Trophoblast cell (in vitro differentiated cells and primary cell): Measurements from ENCODE around the gene MAMDC2.

Experiments used
- DNase-seq, 2 donors: peaks; one replicate each; pipeline ENCODE4 v3.0.0-alpha.2; 2016
- H2AFZ ChIP-seq: 2 replicates; pipeline ENCODE4 v1.6.1; 2013; ENCODE audit warnings: low read length, moderate library complexity, mild to moderate bottlenecking; ENCODE audit not compliant: insufficient read depth, poor library complexity
- H2AK5ac ChIP-seq: 2 replicates; pipeline ENCODE4 v1.6.1; 2013; ENCODE audit warnings: mild to moderate bottlenecking, low read length
- H2BK120ac ChIP-seq: 2 replicates; pipeline ENCODE4 v1.6.1; 2013; ENCODE audit warnings: low read length, mild to moderate bottlenecking, moderate library complexity; ENCODE audit not compliant: insufficient read depth, poor library complexity
- H2BK12ac ChIP-seq: 2 replicates; pipeline ENCODE4 v1.6.1; 2013; ENCODE audit warnings: mild to moderate bottlenecking, low read length, moderate library complexity
- H2BK5ac ChIP-seq: 2 replicates; pipeline ENCODE4 v1.6.1; 2013; ENCODE audit warnings: low read length, low read depth, moderate library complexity, mild to moderate bottlenecking; ENCODE audit not compliant: poor library complexity
- H3K14ac ChIP-seq: 2 replicates; pipeline ENCODE4 v1.6.1; 2013; ENCODE audit warnings: mild to moderate bottlenecking, low read length
- H3K18ac ChIP-seq: 2 replicates; pipeline ENCODE4 v1.6.1; 2013; ENCODE audit warnings: mild to moderate bottlenecking, low read length
- H3K23ac ChIP-seq: 2 replicates; pipeline ENCODE4 v1.6.1; 2013; ENCODE audit warnings: low read length
- H3K27ac ChIP-seq: 2 replicates; pipeline ENCODE4 v1.5.1; 2013; ENCODE audit warnings: low read depth, mild to moderate bottlenecking, inconsistent platforms, low read length, moderate library complexity
- H3K27me3 ChIP-seq: 2 replicates; pipeline ENCODE4 v1.6.1; 2013; ENCODE audit warnings: inconsistent platforms, mild to moderate bottlenecking, low read length, moderate library complexity; ENCODE audit not compliant: insufficient read depth
- H3K36me3 ChIP-seq, 2 experiments: 1 replicate in 1 of 2; 2 replicates in 1 of 2; pipeline ENCODE4 v1.6.1; 2013; ENCODE audit warnings: low read length in 2 of 2, mild to moderate bottlenecking in 2 of 2, moderate library complexity in 1 of 2; ENCODE audit not compliant: insufficient read depth in 2 of 2, control insufficient read depth in 1 of 2
- H3K4ac ChIP-seq: 2 replicates; pipeline ENCODE4 v1.6.1; 2013; ENCODE audit warnings: low read depth, mild to moderate bottlenecking, low read length, moderate library complexity
- H3K4me1 ChIP-seq, 2 experiments: 1 replicate in 1 of 2; 2 replicates in 1 of 2; pipeline ENCODE4 v1.6.1; 2013; ENCODE audit warnings: low read length in 2 of 2, mild to moderate bottlenecking in 2 of 2, moderate library complexity in 1 of 2; ENCODE audit not compliant: insufficient read depth in 2 of 2, control insufficient read depth in 1 of 2
- H3K4me2 ChIP-seq: 2 replicates; pipeline ENCODE4 v1.6.1; 2013; ENCODE audit warnings: inconsistent platforms, mild to moderate bottlenecking, low read length, moderate library complexity
- H3K4me3 ChIP-seq: 2 replicates; pipeline ENCODE4 v1.5.1; 2013; ENCODE audit warnings: mild to moderate bottlenecking, low read depth, low read length, inconsistent platforms
- H3K79me1 ChIP-seq: one replicate; pipeline ENCODE4 v1.6.1; 2013; ENCODE audit warnings: low read length
- H3K79me2 ChIP-seq: 2 replicates; pipeline ENCODE4 v1.6.1; 2013; ENCODE audit warnings: low read length, mild to moderate bottlenecking; ENCODE audit not compliant: control insufficient read depth, insufficient read depth, poor library complexity
- H3K9ac ChIP-seq: 2 replicates; pipeline ENCODE4 v1.6.1; 2013; ENCODE audit warnings: mild to moderate bottlenecking, low read length
- H3K9me3 ChIP-seq: 2 replicates; pipeline ENCODE4 v1.6.1; 2013; ENCODE audit warnings: low read depth, mild to moderate bottlenecking, control low read depth, inconsistent platforms, low read length; ENCODE audit not compliant: insufficient read depth
- H4K12ac ChIP-seq: 2 replicates; pipeline ENCODE4 v1.6.1; 2013; ENCODE audit warnings: low read depth, mild to moderate bottlenecking, low read length, moderate library complexity
- H4K8ac ChIP-seq: 2 replicates; pipeline ENCODE4 v1.6.1; 2013; ENCODE audit warnings: low read depth, mild to moderate bottlenecking, low read length, moderate library complexity
- H4K91ac ChIP-seq: one replicate; pipeline ENCODE4 v1.6.1; 2013; ENCODE audit warnings: low read depth, mild to moderate bottlenecking, low read length, moderate library complexity
- WGBS: extraction: QIAGEN DNeasy Blood & Tissue Kit; methylation state at CpG from one replicate; pipeline ENCODE4 v1.1.7; 2013; ENCODE audit warnings: missing lambda C conversion rate; ENCODE audit not compliant: insufficient read length, insufficient coverage; ENCODE audit errors: extremely low coverage; 5-methylcytosine and 5-hydroxymethylcytosine counted together

MAMDC2 gene

GRCh38 chr9:70131296-70131695 lies 87.6 kb downstream of the MAMDC2 start:
- Histone ChIP-seq H3K9me3 (no peaks in the 10 kb centered on the region), H2BK5ac (no peak overlapping the region), H2BK12ac (no peak overlapping the region), H3K4me1 (peaks cover 3% of the 10 kb centered on the region in 2 experiments), H3K18ac (no peak overlapping the region), H3K79me2 (no peaks in the 10 kb centered on the region), H3K23ac (no peak overlapping the region), H3K79me1 (no peaks in the 10 kb centered on the region), H3K27me3 (no peaks in the 10 kb centered on the region), H3K14ac (no peak overlapping the region), H3K4ac (no peak overlapping the region), H4K12ac (no peak overlapping the region), H3K4me3 (no peak overlapping the region), H4K8ac (no peak overlapping the region), H4K91ac (no peak overlapping the region), H2AFZ (no peak overlapping the region), H2AK5ac (no peak overlapping the region), H3K36me3 (no peaks in the 10 kb centered on the region), H3K4me2 (no peak overlapping the region), H3K9ac (no peak overlapping the region), H2BK120ac (no peak overlapping the region), H3K27ac (no peak overlapping the region)
- DNase-seq = no peak
- no CpG with 5 or more reads among the region's 1 CpG for WGBS

- Histone ChIP-seq H3K9me3 (no peaks in the 10 kb centered on the region), H3K23ac (no peak overlapping the region), H2AK5ac (no peak overlapping the region), H4K8ac (no peak overlapping the region), H3K27ac (no peak overlapping the region), H3K4me1 (peaks cover 3% of the 10 kb centered on the region in 2 experiments), H2BK5ac (no peak overlapping the region), H3K4ac (no peak overlapping the region), H3K4me3 (no peak overlapping the region), H2BK120ac (no peak overlapping the region), H2AFZ (no peak overlapping the region), H3K14ac (no peak overlapping the region), H4K12ac (no peak overlapping the region), H3K18ac (no peak overlapping the region), H4K91ac (no peak overlapping the region), H3K9ac (no peak overlapping the region), H3K27me3 (no peaks in the 10 kb centered on the region), H2BK12ac (no peak overlapping the region), H3K79me2 (no peaks in the 10 kb centered on the region), H3K79me1 (no peaks in the 10 kb centered on the region), H3K4me2 (no peak overlapping the region), H3K36me3 (no peaks in the 10 kb centered on the region)
- DNase-seq = no peak
- no CpG with 5 or more reads among the region's 6 CpGs for WGBS
Measured at GRCh38 chr9:70133253-70134208, 89.9 kb downstream of the MAMDC2 start.

- no CpG with 5 or more reads among the region's 1 CpG for WGBS
Measured at GRCh38 chr9:70134360-70134759, 90.7 kb downstream of the MAMDC2 start.

GRCh38 chr9:70135176-70135575 lies 91.5 kb downstream of the MAMDC2 start:
- DNase-seq = no peak
- H4K91ac ChIP-seq = no peak overlapping the region
- no peaks in the 10 kb centered on the region for H3K79me1 ChIP-seq
- no peak overlapping the region for H3K4me3 ChIP-seq
- no peak overlapping the region for H4K8ac ChIP-seq
- no peak overlapping the region for H3K9ac ChIP-seq
- H2AK5ac ChIP-seq = no peak overlapping the region
- H4K12ac ChIP-seq = no peak overlapping the region
- H3K79me2 ChIP-seq = no peaks in the 10 kb centered on the region
- no peak overlapping the region for H3K27ac ChIP-seq
- no peak overlapping the region for H2BK12ac ChIP-seq
- H2BK120ac ChIP-seq = no peak overlapping the region
- no peaks in the 10 kb centered on the region for H3K36me3 ChIP-seq
- peaks cover under 1 to 2% of the 10 kb centered on the region in 2 experiments for H3K4me1 ChIP-seq
- no peak overlapping the region for H2AFZ ChIP-seq
- no peaks in the 10 kb centered on the region for H3K9me3 ChIP-seq
- H3K4ac ChIP-seq = no peak overlapping the region
- no peak overlapping the region for H3K23ac ChIP-seq
- no peaks in the 10 kb centered on the region for H3K27me3 ChIP-seq
- H3K4me2 ChIP-seq = no peak overlapping the region
- no peak overlapping the region for H3K14ac ChIP-seq
- H3K18ac ChIP-seq = no peak overlapping the region
- no peak overlapping the region for H2BK5ac ChIP-seq

More at GRCh38 chr9:70134360-70134759, 90.7 kb downstream of the MAMDC2 start:
- peaks cover 3% of the 10 kb centered on the region in 2 experiments for H3K4me1 ChIP-seq
- H3K23ac ChIP-seq = no peak overlapping the region
- no peak overlapping the region for H2AFZ ChIP-seq
- H4K12ac ChIP-seq = no peak overlapping the region
- no peaks in the 10 kb centered on the region for H3K36me3 ChIP-seq
- H4K8ac ChIP-seq = no peak overlapping the region
- H3K14ac ChIP-seq = no peak overlapping the region
- H2BK12ac ChIP-seq = peak overlapping the region; percentile 59
- H3K79me2 ChIP-seq = no peaks in the 10 kb centered on the region
- no peak overlapping the region for H3K4me2 ChIP-seq
- H3K9ac ChIP-seq = no peak overlapping the region
- H3K27ac ChIP-seq = no peak overlapping the region
- H4K91ac ChIP-seq = no peak overlapping the region
- H3K18ac ChIP-seq = no peak overlapping the region
- H3K9me3 ChIP-seq = no peaks in the 10 kb centered on the region
- no peak for DNase-seq
- no peak overlapping the region for H2BK5ac ChIP-seq
- no peaks in the 10 kb centered on the region for H3K79me1 ChIP-seq
- no peak overlapping the region for H3K4me3 ChIP-seq
- no peak overlapping the region for H2BK120ac ChIP-seq
- no peak overlapping the region for H3K4ac ChIP-seq
- no peak overlapping the region for H2AK5ac ChIP-seq
- H3K27me3 ChIP-seq = no peaks in the 10 kb centered on the region
